PC-9 (cell line): ENCODE results near the gene TMEM164. TPM values are rescaled to one million over a fixed set of nuclear protein-coding genes. Genes with fewer than 3 reads are reported as not detected.

Experiments
- BruUV-seq: library from RNA; stranded (reverse); fragments of 400-500 nt; replicated peaks from 2 replicates; lab custom pipeline; 2021; lab: Mats Ljungman, UMichigan
- CTCF ChIA-PET: fragments of 300-600 bp; sonication (Branson Sonifier 250); formaldehyde crosslinking; loops from one replicate; lab custom pipeline; 2022; ENCODE audit warnings: antibody characterized with exemption; lab: Charles Lee
- POLR2A ChIA-PET: fragments of 300-600 bp; sonication (Branson Sonifier 250); formaldehyde crosslinking; loops from one replicate; lab custom pipeline; 2022; ENCODE audit warnings: antibody characterized with exemption; ENCODE audit not compliant: unreplicated experiment; lab: Charles Lee
- DNase-seq, 2 experiments: peaks; one replicate each; pipeline versions ENCODE4 v3.0.0 to v3.0.0-alpha.2; 2015 to 2022; ENCODE audit warnings: mixed read lengths in 1 of 2
- H2AFZ ChIP-seq: fragments of 200-600 bp; sonication (generic); 2 replicates; pipeline ENCODE4 v1.8.1; 2017; ENCODE audit warnings: antibody characterized with exemption
- H3F3A ChIP-seq: fragments of 200-600 bp; sonication (generic); 2 replicates; pipeline ENCODE4 v1.8.1; 2017; ENCODE audit warnings: antibody characterized with exemption, mild to moderate bottlenecking, low read depth; ENCODE audit not compliant: insufficient read depth
- H3K27ac ChIP-seq: fragments of 200-600 bp; sonication (generic); 2 replicates; pipeline ENCODE4 v1.6.1; 2016; ENCODE audit warnings: mixed run types
- H3K27me3 ChIP-seq: fragments of 200-600 bp; sonication (generic); 2 replicates; pipeline ENCODE4 v1.6.1; 2016; ENCODE audit warnings: low read depth, mixed run types; ENCODE audit not compliant: insufficient read depth
- H3K36me3 ChIP-seq: fragments of 200-600 bp; sonication (generic); 2 replicates; pipeline ENCODE4 v1.6.1; 2016; ENCODE audit warnings: low read depth, mixed run types
- H3K4me1 ChIP-seq: fragments of 200-600 bp; sonication (generic); replicated peaks from 2 replicates; pipeline ENCODE4 v1.6.1; 2016; ENCODE audit warnings: mixed run types; ENCODE audit not compliant: insufficient read depth
- H3K4me2 ChIP-seq: fragments of 200-600 bp; sonication (generic); 2 replicates; pipeline ENCODE4 v1.6.1; 2017; ENCODE audit warnings: mixed run types
- H3K4me3 ChIP-seq: fragments of 200-600 bp; sonication (generic); 2 replicates; pipeline ENCODE4 v1.6.1; 2016; ENCODE audit warnings: mixed run types
- H3K79me2 ChIP-seq: fragments of 200-600 bp; sonication (generic); 2 replicates; pipeline ENCODE4 v1.6.1; 2017; ENCODE audit warnings: low read depth, mixed run types
- H3K9me2 ChIP-seq: fragments of 200-600 bp; sonication (generic); 2 replicates; pipeline ENCODE4 v1.8.1; 2017; ENCODE audit warnings: mild to moderate bottlenecking; ENCODE audit not compliant: insufficient read depth
- H3K9me3 ChIP-seq: fragments of 200-600 bp; sonication (generic); 2 replicates; pipeline ENCODE4 v1.8.1; 2016; ENCODE audit warnings: low read depth; ENCODE audit not compliant: insufficient read depth
- H4K20me1 ChIP-seq: fragments of 200-600 bp; sonication (generic); 2 replicates; pipeline ENCODE4 v1.8.1; 2017; ENCODE audit not compliant: insufficient read depth
- CTCF ChIP-seq: fragments of 200-600 bp; sonication (generic); conservative IDR thresholded peaks from 2 replicates; pipeline ENCODE4 v1.6.1; 2017; ENCODE audit warnings: mixed run types, antibody characterized with exemption, mild to moderate bottlenecking, moderate library complexity
- EZH2 ChIP-seq: fragments of 200-600 bp; sonication (generic); IDR thresholded peaks from 2 replicates; pipeline ENCODE4 v1.8.0; 2017; ENCODE audit warnings: antibody characterized with exemption, low read depth
- intact Hi-C: fragments of 100-400 bp; cut with micrococcal nuclease; formaldehyde crosslinking; loops from one replicate; pipeline ENCODE4 v1.10.0; 2022; ENCODE audit not compliant: unreplicated experiment
- total RNA-seq: library from RNA; stranded (reverse); gene quantifications from 2 replicates; pipeline ENCODE4 v1.2.3, GENCODE V29; 2021

TMEM164 gene
- total RNA-seq, 1 experiment from 2014 or later: 44.5 TPM

DNA sequence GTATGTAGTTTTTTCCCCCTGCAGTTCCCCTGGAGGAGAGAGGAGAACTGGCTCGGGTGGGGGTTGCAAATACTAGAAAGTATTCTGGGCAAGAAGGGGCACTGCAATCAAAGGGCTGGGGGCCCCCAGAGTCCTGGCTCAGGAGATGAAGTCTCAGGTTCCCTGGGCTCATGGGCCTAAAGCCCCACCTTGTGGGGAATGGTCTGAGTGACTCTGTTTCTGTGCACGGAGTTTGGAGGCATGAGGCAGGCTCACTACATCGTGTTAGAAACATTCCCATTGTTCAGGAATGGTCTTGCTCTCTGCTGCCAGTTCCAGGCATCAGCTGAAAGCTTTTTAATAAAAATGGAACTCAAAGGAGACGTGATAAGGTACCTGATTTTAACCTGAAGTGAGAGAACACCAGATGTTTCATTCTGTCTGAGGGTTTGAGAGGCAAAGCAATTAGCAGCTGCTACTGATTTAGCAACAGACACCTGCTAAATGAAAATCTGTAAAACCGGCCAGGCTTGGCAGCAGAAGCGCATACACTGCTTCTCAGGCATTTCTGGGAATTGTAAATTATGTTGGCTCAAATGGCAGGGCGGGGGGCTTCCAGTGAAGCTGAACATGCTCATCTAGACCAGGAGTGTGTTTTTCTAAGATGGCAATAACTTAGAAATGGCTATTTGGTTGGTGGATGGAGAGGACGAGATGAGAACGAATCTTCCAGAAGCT is 122.7 kb downstream of the TMEM164 start:
- intact Hi-C loops: no loop called here
- H4K20me1 ChIP-seq: no peaks in the 10 kb centered on the region
- CTCF ChIA-PET: interaction anchor here (0.8 kb wide), 1 partner anchor 344 kb away, joined by 3 read pairs; no protein-coding TSS in a partner anchor
- H3K27me3 ChIP-seq: no peaks in the 10 kb centered on the region
- no peak overlapping the region for H3K4me3 ChIP-seq
- POLR2A ChIA-PET: no interaction called here
- DNase-seq: no peak
- no peaks in the 10 kb centered on the region for H3K4me1 ChIP-seq
- H3K27ac ChIP-seq: no peak overlapping the region
- no peaks in the 10 kb centered on the region for H3K9me2 ChIP-seq
- H3K4me2 ChIP-seq: no peak overlapping the region
- TF ChIP-seq EZH2: no peak
- peak; percentile 42; the same call in 1 of the 2 replicates for TF ChIP-seq CTCF
- H3K36me3 ChIP-seq: no peaks in the 10 kb centered on the region; the same call in 1 of the 2 replicates
- no peaks in the 10 kb centered on the region for H3K79me2 ChIP-seq
- H2AFZ ChIP-seq: no peak overlapping the region
- H3K9me3 ChIP-seq: no peaks in the 10 kb centered on the region
- BruUV-seq: no TSS peak
- 0 out of 2 replicates have a peak, but pooled peaks cover 5% of the 10 kb centered on the region for H3F3A ChIP-seq

DNA sequence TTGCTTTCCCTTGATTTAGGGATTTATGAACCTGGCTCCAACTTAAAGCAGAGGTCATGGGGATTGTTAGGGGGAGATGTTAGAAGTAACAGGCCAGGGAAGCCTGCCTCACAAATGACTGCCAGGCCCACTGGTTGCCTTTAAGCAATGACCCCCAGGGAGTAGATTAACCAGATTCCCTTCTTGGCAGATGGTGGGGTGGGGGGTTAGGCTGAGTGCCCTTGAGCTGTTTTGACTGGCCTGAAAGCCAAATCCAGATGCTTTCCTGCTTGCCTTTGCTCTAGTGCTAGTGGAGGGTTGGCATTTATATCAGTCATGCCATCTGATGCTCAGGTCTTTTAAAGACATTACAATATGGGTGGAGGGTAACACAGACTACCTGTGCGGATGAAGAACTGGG is 128.1 kb downstream of the TMEM164 start:
- Histone ChIP-seq H4K20me1 (no peaks in the 10 kb centered on the region; the same call in 1 of the 2 replicates), H3K9me3 (no peaks in the 10 kb centered on the region), H2AFZ (no peak overlapping the region), H3K27ac (no peak overlapping the region), H3K4me3 (no peak overlapping the region), H3K4me1 (no peaks in the 10 kb centered on the region), H3K79me2 (no peaks in the 10 kb centered on the region), H3K9me2 (no peaks in the 10 kb centered on the region), H3K27me3 (no peaks in the 10 kb centered on the region), H3K36me3 (no peaks in the 10 kb centered on the region), H3K4me2 (no peak overlapping the region), H3F3A (no peaks in the 10 kb centered on the region)
- intact Hi-C loops: no loop called here
- no TSS peak for BruUV-seq
- ChIA-PET CTCF (no interaction called here), POLR2A (no interaction called here)
- no peak for DNase-seq
- TF ChIP-seq EZH2: no peak
- TF ChIP-seq CTCF: no peak

DNA sequence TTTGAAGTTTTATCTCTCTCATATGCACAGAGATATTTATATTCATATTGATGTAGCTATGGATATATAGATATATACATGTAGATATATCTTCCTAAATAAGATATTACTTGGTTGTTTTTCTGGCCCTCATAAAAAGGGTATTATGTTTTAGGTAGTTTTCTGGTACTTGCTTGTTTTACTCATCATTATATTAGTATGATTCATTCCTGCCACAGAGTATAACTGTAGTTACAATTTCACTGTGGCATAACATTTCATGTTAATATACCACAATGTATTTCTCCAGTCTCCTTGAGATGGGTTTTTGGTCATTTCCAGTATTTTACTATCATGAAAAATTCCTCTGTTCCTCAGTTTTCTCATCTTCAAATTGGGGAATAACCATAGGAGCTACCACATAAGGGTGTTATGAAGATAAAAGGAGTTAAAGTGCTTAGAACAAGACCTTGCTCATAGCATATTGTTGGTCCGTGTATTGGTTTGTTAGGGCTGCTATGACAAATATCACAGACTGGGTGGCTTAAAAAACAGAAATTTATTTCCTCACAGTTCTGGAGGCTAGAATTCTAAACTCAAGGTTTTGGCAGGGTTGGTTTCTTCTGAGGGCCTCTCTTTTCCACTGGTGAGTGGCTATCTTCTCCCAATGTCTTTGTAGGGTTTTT is 129.7 kb downstream of the TMEM164 start:
- no peaks in the 10 kb centered on the region for H3K79me2 ChIP-seq
- ChIA-PET CTCF (no interaction called here), POLR2A (no interaction called here)
- BruUV-seq: no TSS peak
- no peaks in the 10 kb centered on the region; the same call in 1 of the 2 replicates for H3K4me1 ChIP-seq
- no peaks in the 10 kb centered on the region for H3F3A ChIP-seq
- no peaks in the 10 kb centered on the region for H3K27me3 ChIP-seq
- DNase-seq: no peak
- no peaks in the 10 kb centered on the region for H3K36me3 ChIP-seq
- no peak overlapping the region for H3K27ac ChIP-seq
- H3K4me2 ChIP-seq: no peak overlapping the region
- no peaks in the 10 kb centered on the region for H3K9me2 ChIP-seq
- H2AFZ ChIP-seq: no peak overlapping the region
- no peak for TF ChIP-seq EZH2
- TF ChIP-seq CTCF: no peak
- intact Hi-C loops: no loop called here
- H3K4me3 ChIP-seq: no peak overlapping the region
- H3K9me3 ChIP-seq: no peaks in the 10 kb centered on the region
- no peaks in the 10 kb centered on the region; the same call in 1 of the 2 replicates for H4K20me1 ChIP-seq
